Ishikawa (cell line): ENCODE measurements around the gene TTC6.

Source experiments
- CEBPB ChIP-seq: IDR thresholded peaks from 2 replicates; pipeline ENCODE4 v1.6.1; 2012
- CREB1 ChIP-seq: IDR thresholded peaks from 2 replicates; pipeline ENCODE4 v1.6.1; 2012; ENCODE audit warnings: low read depth
- EGR1 ChIP-seq: IDR thresholded peaks from 2 replicates; pipeline ENCODE4 v1.6.1; 2012
- EP300 ChIP-seq: IDR thresholded peaks from 2 replicates; pipeline ENCODE4 v1.6.1; 2012; ENCODE audit warnings: borderline replicate concordance
- FOXM1 ChIP-seq: IDR thresholded peaks from 2 replicates; pipeline ENCODE4 v1.6.1; 2012; ENCODE audit warnings: low read depth, borderline replicate concordance
- NFIC ChIP-seq: IDR thresholded peaks from 2 replicates; pipeline ENCODE4 v1.6.1; 2012
- RAD21 ChIP-seq: IDR thresholded peaks from 2 replicates; pipeline ENCODE4 v1.6.1; 2012; ENCODE audit warnings: low read depth
- TAF1 ChIP-seq: IDR thresholded peaks from 2 replicates; pipeline ENCODE4 v1.6.1; 2012; ENCODE audit warnings: low read depth, mild to moderate bottlenecking
- TCF12 ChIP-seq: IDR thresholded peaks from 2 replicates; pipeline ENCODE4 v1.6.1; 2012; ENCODE audit warnings: low read depth
- TEAD4 ChIP-seq: IDR thresholded peaks from 2 replicates; pipeline ENCODE4 v1.6.1; 2012
- YY1 ChIP-seq: IDR thresholded peaks from 2 replicates; pipeline ENCODE4 v1.6.1; 2012; ENCODE audit warnings: low read depth
- ZBTB7A ChIP-seq: IDR thresholded peaks from 2 replicates; pipeline ENCODE4 v1.6.1; 2012; ENCODE audit warnings: low read depth
- TF ChIP-seq, protein P1 (sequence below): IDR thresholded peaks from 2 replicates; pipeline ENCODE4 v1.6.1; 2012
- TF ChIP-seq, protein P2 (sequence below): IDR thresholded peaks from 2 replicates; pipeline ENCODE4 v1.6.1; 2012; ENCODE audit warnings: low read depth, mild to moderate bottlenecking
- TF ChIP-seq, protein P3 (sequence below): IDR thresholded peaks from 2 replicates; pipeline ENCODE4 v1.6.1; 2012

Gene TTC6

DNA sequence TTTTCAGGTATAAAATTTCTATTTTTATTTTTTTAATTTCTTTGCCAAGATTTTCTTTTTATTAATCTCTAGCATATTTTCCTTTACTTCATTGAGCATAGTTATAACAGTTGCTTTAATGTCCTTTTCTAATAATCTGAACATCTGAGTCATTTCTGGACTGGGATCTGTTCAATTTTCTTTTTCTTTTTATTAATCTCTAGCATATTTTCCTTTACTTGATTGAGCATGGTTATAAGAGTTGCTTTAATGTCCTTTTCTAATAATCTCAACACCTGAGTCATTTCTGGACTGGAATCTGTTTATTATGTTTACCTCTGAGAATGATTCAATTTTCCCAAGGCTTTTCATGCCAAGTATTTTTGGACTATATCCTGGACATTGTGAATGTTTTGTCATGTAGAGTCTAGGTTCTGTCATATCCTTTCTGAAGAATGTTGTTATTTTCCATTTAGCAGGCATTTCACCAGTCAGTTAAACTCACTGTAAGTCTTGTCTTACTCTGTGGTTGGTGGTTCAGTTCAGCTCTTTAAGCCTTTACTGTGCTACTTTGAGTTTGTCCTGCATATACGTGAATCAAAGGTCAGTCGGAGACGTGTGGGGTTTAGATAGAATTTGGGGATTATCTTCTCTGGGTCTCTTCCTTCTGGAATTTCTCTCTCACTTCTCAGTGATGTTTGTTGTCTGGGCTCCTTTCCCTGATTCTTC lies 20.3 kb downstream of the TTC6 start:
- TF ChIP-seq FOXM1 (no peak), NFIC (no peak), TCF12 (no peak), TEAD4 (no peak), EP300 (no peak), CEBPB (no peak), EGR1 (no peak), YY1 (no peak), CREB1 (no peak), TAF1 (no peak), ZBTB7A (no peak), RAD21 (no peak)
- TF ChIP-seq, protein P1, sequence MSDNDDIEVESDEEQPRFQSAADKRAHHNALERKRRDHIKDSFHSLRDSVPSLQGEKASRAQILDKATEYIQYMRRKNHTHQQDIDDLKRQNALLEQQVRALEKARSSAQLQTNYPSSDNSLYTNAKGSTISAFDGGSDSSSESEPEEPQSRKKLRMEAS = no peak
- TF ChIP-seq, protein P2, sequence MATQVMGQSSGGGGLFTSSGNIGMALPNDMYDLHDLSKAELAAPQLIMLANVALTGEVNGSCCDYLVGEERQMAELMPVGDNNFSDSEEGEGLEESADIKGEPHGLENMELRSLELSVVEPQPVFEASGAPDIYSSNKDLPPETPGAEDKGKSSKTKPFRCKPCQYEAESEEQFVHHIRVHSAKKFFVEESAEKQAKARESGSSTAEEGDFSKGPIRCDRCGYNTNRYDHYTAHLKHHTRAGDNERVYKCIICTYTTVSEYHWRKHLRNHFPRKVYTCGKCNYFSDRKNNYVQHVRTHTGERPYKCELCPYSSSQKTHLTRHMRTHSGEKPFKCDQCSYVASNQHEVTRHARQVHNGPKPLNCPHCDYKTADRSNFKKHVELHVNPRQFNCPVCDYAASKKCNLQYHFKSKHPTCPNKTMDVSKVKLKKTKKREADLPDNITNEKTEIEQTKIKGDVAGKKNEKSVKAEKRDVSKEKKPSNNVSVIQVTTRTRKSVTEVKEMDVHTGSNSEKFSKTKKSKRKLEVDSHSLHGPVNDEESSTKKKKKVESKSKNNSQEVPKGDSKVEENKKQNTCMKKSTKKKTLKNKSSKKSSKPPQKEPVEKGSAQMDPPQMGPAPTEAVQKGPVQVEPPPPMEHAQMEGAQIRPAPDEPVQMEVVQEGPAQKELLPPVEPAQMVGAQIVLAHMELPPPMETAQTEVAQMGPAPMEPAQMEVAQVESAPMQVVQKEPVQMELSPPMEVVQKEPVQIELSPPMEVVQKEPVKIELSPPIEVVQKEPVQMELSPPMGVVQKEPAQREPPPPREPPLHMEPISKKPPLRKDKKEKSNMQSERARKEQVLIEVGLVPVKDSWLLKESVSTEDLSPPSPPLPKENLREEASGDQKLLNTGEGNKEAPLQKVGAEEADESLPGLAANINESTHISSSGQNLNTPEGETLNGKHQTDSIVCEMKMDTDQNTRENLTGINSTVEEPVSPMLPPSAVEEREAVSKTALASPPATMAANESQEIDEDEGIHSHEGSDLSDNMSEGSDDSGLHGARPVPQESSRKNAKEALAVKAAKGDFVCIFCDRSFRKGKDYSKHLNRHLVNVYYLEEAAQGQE = no peak
- TF ChIP-seq, protein P3, sequence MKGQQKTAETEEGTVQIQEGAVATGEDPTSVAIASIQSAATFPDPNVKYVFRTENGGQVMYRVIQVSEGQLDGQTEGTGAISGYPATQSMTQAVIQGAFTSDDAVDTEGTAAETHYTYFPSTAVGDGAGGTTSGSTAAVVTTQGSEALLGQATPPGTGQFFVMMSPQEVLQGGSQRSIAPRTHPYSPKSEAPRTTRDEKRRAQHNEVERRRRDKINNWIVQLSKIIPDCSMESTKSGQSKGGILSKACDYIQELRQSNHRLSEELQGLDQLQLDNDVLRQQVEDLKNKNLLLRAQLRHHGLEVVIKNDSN = no peak

DNA sequence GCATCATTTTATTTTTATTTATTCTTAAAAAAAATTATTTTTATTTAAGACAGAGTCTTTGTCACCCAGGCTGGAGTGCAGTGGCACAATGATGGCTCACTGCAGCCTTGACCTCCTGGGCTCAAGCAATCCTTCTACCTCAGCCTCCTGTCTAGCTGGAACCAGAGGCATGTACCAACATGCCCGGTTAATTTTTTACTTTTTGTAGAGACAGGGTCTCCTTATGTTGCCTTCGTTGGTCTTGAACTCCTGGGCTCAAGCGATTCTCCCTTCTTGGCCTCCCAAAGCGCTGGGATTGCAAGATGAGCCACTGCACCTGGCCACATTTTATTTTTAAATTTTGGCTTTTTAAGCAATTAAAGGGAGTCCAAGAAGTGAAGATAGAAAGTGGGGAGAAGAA lies 21.4 kb downstream of the TTC6 start:
- TF ChIP-seq TEAD4 = no peak
- TF ChIP-seq TAF1 = no peak
- no peak for TF ChIP-seq ZBTB7A
- no peak for TF ChIP-seq EP300
- TF ChIP-seq, protein P1 = no peak
- TF ChIP-seq TCF12 = no peak
- TF ChIP-seq EGR1 = no peak
- TF ChIP-seq, protein P3 = no peak
- TF ChIP-seq, protein P2 = no peak
- TF ChIP-seq FOXM1 = no peak
- TF ChIP-seq RAD21 = no peak
- no peak for TF ChIP-seq CREB1
- no peak for TF ChIP-seq NFIC
- no peak for TF ChIP-seq YY1

DNA sequence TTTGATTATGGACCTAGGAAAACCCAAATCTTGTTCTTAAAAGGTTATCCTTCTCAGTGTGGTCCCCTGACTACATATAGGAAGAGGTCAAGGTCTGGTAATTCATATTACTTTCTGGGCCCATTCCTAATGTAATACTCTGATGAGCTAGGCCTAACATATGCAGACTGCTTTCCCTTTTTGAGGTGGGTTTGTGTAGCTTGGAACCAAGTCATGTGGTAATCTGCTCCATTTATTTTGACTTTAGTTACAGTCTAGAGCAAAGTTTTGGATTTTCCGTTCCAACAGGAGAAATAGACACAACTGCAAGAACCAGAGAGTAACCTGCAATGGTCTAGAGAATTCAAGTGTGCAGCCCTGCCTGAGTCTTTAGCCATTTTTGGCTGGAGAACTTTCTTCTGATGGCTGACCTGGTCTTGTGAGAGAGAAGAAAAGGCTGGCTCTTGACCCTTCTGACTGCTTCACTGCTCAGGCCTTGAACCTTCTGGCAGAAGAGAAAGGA lies 22.5 kb downstream of the TTC6 start:
- no peak for TF ChIP-seq RAD21
- no peak for TF ChIP-seq TEAD4
- TF ChIP-seq, protein P1 = no peak
- no peak for TF ChIP-seq TCF12
- TF ChIP-seq CEBPB = no peak
- TF ChIP-seq, protein P3 = no peak
- no peak for TF ChIP-seq ZBTB7A
- no peak for TF ChIP-seq EP300
- no peak for TF ChIP-seq NFIC
- TF ChIP-seq, protein P2 = no peak
- TF ChIP-seq YY1 = no peak
- TF ChIP-seq TAF1 = no peak
- no peak for TF ChIP-seq FOXM1
